K562 (cell line): ENCODE measurements around the gene MAZ. TPM values are rescaled to one million over a fixed set of nuclear protein-coding genes. Genes with fewer than 3 reads are reported as not detected.

Source experiments
- KDM2B ChIP-seq: fragments of 250-450 bp; sonication (Bioruptor Pico); IDR thresholded peaks from 2 replicates; pipeline ENCODE4 v1.8.0; 2021; ENCODE audit warnings: mild to moderate bottlenecking, moderate library complexity
- MTA3 ChIP-seq: fragments of 450-650 bp; formaldehyde crosslinking; IDR thresholded peaks from 2 replicates; pipeline ENCODE4 v1.6.1; 2017; ENCODE audit warnings: mild to moderate bottlenecking, borderline replicate concordance
- MYNN ChIP-seq, 2 experiments: sonication (generic); formaldehyde crosslinking in 1 of 2; IDR thresholded peaks; 2 replicates each; pipeline versions ENCODE4 v1.5.0 to v1.6.1; 2016 to 2020; ENCODE audit warnings: antibody characterized with exemption in 1 of 2, missing genetic modification reagents in 1 of 2
- RBBP5 ChIP-seq: fragments of 200-600 bp; sonication (generic); IDR thresholded peaks from 2 replicates; pipeline ENCODE4 v1.6.1; 2012; ENCODE audit warnings: borderline replicate concordance, mild to moderate bottlenecking, low read length, control low read depth, inconsistent platforms; ENCODE audit not compliant: insufficient read depth, poor library complexity, severe bottlenecking
- TGIF2 ChIP-seq: sonication (generic); formaldehyde crosslinking; IDR thresholded peaks from 2 replicates; pipeline ENCODE4 v1.8.1; 2022; ENCODE audit warnings: mild to moderate bottlenecking, missing genetic modification reagents, moderate library complexity
- ZNF24 ChIP-seq: fragments of 450-650 bp; IDR thresholded peaks from 2 replicates; pipeline ENCODE4 v1.6.1; 2016
- ZNF561 ChIP-seq: fragments of 450-650 bp; formaldehyde crosslinking; conservative IDR thresholded peaks from 2 replicates; pipeline ENCODE4 v1.4.0; 2020; ENCODE audit warnings: mild to moderate bottlenecking, moderate library complexity
- polyA plus RNA-seq, 8 experiments: library from polyadenylated mRNA; depleted of rRNA in 4 of 8; stranded (reverse) in 5 of 8; unstranded in 3 of 8; fragments of >200 nt; fragmentation: Nextera tagmentation in 2 of 8; fragmentation: Illumina TruSeq in 1 of 8; extraction: Ambion mirVana in 2 of 8; extraction: Trizol in 1 of 8; gene quantifications; 2 replicates each; pipeline versions ENCODE4 v1.2.1 to v1.2.3, GENCODE V29; 2011 to 2014; ENCODE audit warnings: inconsistent platforms in 1 of 8, missing spikeins in 1 of 8
- total RNA-seq, 7 experiments: library from RNA; depleted of rRNA in 6 of 7; stranded (reverse); fragments of >200 nt in 6 of 7; fragmentation: Illumina TruSeq in 2 of 7; extraction: Trizol in 2 of 7; gene quantifications; 2 replicates each; pipeline versions ENCODE4 v1.2.1 to v1.2.3, GENCODE V29; 2011 to 2021; ENCODE audit warnings: low replicate concordance in 1 of 7
- TF ChIP-seq, protein P1 (sequence below), 2 experiments: fragments of 200-800 bp in 1 of 2; sonication (Bioruptor generic) in 1 of 2; sonication (generic) in 1 of 2; formaldehyde crosslinking in 1 of 2; IDR thresholded peaks in 1 of 2; conservative IDR thresholded peaks in 1 of 2; 2 replicates each; pipeline versions ENCODE4 v1.5.0 to v1.6.1; 2016 to 2020; ENCODE audit warnings: missing compliant biosample characterization in 1 of 2, missing genetic modification characterization in 1 of 2, missing genetic modification reagents in 1 of 2
- TF ChIP-seq, protein P2 (sequence below): sonication (generic); formaldehyde crosslinking; IDR thresholded peaks from 2 replicates; pipeline ENCODE4 v1.8.0; 2023; ENCODE audit warnings: missing genetic modification reagents, mild to moderate bottlenecking, borderline replicate concordance
- TF ChIP-seq, protein P3 (sequence below), 2 experiments: fragments of 450-650 bp; conservative IDR thresholded peaks; 2 replicates each; pipeline ENCODE4 v1.6.1; 2017; ENCODE audit warnings: mild to moderate bottlenecking in 2 of 2, moderate library complexity in 2 of 2
- TF ChIP-seq, protein P4 (sequence below): sonication (generic); formaldehyde crosslinking; IDR thresholded peaks from 2 replicates; pipeline ENCODE4 v1.8.0; 2022; ENCODE audit warnings: mild to moderate bottlenecking, low read depth, missing genetic modification reagents
- TF ChIP-seq, protein P5 (sequence below): fragments of 150-350 bp; conservative IDR thresholded peaks from 2 replicates; pipeline ENCODE4 v1.6.1; 2014; ENCODE audit warnings: low read length

Gene MAZ
- total and polyA plus RNA-seq, 9 of the 15 experiments (the other 6 are each of a cell fraction or from before 2014, with no cell fraction given), result 45.4 to 532 (median 250) TPM

DNA sequence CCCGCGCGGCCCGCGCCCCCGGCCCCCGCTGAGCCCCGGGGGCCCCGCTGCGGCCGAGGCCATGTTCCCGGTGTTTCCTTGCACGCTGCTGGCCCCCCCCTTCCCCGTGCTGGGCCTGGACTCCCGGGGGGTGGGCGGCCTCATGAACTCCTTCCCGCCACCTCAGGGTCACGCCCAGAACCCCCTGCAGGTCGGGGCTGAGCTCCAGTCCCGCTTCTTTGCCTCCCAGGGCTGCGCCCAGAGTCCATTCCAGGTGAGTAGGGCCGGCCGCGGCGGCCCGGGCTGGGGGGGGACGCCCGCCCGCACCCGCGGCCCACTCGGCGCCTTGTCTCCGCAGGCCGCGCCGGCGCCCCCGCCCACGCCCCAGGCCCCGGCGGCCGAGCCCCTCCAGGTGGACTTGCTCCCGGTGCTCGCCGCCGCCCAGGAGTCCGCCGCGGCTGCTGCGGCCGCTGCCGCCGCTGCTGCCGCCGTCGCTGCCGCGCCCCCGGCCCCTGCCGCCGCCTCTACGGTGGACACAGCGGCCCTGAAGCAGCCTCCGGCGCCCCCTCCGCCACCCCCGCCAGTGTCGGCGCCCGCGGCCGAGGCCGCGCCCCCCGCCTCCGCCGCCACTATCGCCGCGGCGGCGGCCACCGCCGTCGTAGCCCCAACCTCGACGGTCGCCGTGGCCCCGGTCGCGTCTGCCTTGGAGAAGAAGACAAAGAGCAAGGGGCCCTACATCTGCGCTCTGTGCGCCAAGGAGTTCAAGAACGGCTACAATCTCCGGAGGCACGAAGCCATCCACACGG is 504 bp downstream of the MAZ start (continued):
- TF ChIP-seq, protein P1, sequence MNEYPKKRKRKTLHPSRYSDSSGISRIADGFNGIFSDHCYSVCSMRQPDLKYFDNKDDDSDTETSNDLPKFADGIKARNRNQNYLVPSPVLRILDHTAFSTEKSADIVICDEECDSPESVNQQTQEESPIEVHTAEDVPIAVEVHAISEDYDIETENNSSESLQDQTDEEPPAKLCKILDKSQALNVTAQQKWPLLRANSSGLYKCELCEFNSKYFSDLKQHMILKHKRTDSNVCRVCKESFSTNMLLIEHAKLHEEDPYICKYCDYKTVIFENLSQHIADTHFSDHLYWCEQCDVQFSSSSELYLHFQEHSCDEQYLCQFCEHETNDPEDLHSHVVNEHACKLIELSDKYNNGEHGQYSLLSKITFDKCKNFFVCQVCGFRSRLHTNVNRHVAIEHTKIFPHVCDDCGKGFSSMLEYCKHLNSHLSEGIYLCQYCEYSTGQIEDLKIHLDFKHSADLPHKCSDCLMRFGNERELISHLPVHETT (CRISPR knock-in tag; conservative IDR thresholded peaks at IDR 0.05 in 1 of 2, IDR thresholded peaks at IDR 0.05 in 1 of 2), result peak in 1 of 2 experiments; percentile 45; a peak in 1 of 4 replicates
- TF ChIP-seq MTA3 (no peak), TGIF2 (CRISPR knock-in tag) (no peak), ZNF24 (no peak), RBBP5 (peak; percentile 33), KDM2B (peak; percentile 79; the same call in 1 of the 2 replicates), MYNN (IDR thresholded peaks at IDR 0.05) (no peak), MYNN (CRISPR knock-in tag; IDR thresholded peaks at IDR 0.05) (no peak), ZNF561 (no peak)
- TF ChIP-seq, protein P2, sequence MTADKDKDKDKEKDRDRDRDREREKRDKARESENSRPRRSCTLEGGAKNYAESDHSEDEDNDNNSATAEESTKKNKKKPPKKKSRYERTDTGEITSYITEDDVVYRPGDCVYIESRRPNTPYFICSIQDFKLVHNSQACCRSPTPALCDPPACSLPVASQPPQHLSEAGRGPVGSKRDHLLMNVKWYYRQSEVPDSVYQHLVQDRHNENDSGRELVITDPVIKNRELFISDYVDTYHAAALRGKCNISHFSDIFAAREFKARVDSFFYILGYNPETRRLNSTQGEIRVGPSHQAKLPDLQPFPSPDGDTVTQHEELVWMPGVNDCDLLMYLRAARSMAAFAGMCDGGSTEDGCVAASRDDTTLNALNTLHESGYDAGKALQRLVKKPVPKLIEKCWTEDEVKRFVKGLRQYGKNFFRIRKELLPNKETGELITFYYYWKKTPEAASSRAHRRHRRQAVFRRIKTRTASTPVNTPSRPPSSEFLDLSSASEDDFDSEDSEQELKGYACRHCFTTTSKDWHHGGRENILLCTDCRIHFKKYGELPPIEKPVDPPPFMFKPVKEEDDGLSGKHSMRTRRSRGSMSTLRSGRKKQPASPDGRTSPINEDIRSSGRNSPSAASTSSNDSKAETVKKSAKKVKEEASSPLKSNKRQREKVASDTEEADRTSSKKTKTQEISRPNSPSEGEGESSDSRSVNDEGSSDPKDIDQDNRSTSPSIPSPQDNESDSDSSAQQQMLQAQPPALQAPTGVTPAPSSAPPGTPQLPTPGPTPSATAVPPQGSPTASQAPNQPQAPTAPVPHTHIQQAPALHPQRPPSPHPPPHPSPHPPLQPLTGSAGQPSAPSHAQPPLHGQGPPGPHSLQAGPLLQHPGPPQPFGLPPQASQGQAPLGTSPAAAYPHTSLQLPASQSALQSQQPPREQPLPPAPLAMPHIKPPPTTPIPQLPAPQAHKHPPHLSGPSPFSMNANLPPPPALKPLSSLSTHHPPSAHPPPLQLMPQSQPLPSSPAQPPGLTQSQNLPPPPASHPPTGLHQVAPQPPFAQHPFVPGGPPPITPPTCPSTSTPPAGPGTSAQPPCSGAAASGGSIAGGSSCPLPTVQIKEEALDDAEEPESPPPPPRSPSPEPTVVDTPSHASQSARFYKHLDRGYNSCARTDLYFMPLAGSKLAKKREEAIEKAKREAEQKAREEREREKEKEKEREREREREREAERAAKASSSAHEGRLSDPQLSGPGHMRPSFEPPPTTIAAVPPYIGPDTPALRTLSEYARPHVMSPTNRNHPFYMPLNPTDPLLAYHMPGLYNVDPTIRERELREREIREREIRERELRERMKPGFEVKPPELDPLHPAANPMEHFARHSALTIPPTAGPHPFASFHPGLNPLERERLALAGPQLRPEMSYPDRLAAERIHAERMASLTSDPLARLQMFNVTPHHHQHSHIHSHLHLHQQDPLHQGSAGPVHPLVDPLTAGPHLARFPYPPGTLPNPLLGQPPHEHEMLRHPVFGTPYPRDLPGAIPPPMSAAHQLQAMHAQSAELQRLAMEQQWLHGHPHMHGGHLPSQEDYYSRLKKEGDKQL (CRISPR knock-in tag), result no peak
- TF ChIP-seq, protein P3, sequence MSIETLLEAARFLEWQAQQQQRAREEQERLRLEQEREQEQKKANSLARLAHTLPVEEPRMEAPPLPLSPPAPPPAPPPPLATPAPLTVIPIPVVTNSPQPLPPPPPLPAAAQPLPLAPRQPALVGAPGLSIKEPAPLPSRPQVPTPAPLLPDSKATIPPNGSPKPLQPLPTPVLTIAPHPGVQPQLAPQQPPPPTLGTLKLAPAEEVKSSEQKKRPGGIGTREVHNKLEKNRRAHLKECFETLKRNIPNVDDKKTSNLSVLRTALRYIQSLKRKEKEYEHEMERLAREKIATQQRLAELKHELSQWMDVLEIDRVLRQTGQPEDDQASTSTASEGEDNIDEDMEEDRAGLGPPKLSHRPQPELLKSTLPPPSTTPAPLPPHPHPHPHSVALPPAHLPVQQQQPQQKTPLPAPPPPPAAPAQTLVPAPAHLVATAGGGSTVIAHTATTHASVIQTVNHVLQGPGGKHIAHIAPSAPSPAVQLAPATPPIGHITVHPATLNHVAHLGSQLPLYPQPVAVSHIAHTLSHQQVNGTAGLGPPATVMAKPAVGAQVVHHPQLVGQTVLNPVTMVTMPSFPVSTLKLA (conservative IDR thresholded peaks at IDR 0.05), result no peak
- TF ChIP-seq, protein P4, sequence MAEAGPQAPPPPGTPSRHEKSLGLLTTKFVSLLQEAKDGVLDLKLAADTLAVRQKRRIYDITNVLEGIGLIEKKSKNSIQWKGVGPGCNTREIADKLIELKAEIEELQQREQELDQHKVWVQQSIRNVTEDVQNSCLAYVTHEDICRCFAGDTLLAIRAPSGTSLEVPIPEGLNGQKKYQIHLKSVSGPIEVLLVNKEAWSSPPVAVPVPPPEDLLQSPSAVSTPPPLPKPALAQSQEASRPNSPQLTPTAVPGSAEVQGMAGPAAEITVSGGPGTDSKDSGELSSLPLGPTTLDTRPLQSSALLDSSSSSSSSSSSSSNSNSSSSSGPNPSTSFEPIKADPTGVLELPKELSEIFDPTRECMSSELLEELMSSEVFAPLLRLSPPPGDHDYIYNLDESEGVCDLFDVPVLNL, result 0 out of 2 replicates have a peak, but pooled peaks have one; percentile 16
- TF ChIP-seq, protein P5, sequence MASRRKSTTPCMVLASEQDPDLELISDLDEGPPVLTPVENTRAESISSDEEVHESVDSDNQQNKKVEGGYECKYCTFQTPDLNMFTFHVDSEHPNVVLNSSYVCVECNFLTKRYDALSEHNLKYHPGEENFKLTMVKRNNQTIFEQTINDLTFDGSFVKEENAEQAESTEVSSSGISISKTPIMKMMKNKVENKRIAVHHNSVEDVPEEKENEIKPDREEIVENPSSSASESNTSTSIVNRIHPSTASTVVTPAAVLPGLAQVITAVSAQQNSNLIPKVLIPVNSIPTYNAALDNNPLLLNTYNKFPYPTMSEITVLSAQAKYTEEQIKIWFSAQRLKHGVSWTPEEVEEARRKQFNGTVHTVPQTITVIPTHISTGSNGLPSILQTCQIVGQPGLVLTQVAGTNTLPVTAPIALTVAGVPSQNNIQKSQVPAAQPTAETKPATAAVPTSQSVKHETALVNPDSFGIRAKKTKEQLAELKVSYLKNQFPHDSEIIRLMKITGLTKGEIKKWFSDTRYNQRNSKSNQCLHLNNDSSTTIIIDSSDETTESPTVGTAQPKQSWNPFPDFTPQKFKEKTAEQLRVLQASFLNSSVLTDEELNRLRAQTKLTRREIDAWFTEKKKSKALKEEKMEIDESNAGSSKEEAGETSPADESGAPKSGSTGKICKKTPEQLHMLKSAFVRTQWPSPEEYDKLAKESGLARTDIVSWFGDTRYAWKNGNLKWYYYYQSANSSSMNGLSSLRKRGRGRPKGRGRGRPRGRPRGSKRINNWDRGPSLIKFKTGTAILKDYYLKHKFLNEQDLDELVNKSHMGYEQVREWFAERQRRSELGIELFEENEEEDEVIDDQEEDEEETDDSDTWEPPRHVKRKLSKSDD, result no peak
